Mesothelial cell of epicardium (in vitro differentiated cells): ENCODE results near the gene ZNF548. TPM values are rescaled to one million over a fixed set of nuclear protein-coding genes. Genes with fewer than 3 reads are reported as not detected.

Experiments
- DNase-seq, 2 experiments: peaks; one replicate each; pipeline ENCODE4 v3.0.0; 2021; ENCODE audit warnings: low spot score in 2 of 2; ENCODE audit not compliant: unreplicated experiment in 2 of 2
- H3K27ac Mint-ChIP-seq: 2 replicates; pipeline ENCODE4 v1.8.0; 2021; ENCODE audit warnings: mixed read lengths
- H3K27me3 Mint-ChIP-seq: 2 replicates; pipeline ENCODE4 v1.8.0; 2021; ENCODE audit warnings: low read depth, mixed read lengths
- H3K36me3 Mint-ChIP-seq: 2 replicates; pipeline ENCODE4 v1.8.0; 2021; ENCODE audit warnings: mixed read lengths
- H3K4me1 Mint-ChIP-seq: 2 replicates; pipeline ENCODE4 v1.8.0; 2021; ENCODE audit warnings: mixed read lengths
- H3K4me3 Mint-ChIP-seq: 2 replicates; pipeline ENCODE4 v1.8.0; 2021; ENCODE audit warnings: mild to moderate bottlenecking, moderate library complexity, mixed read lengths
- H3K9me3 Mint-ChIP-seq: 2 replicates; pipeline ENCODE4 v1.8.0; 2021; ENCODE audit warnings: mixed read lengths
- CTCF ChIP-seq: fragments of 200-600 bp; sonication (generic); IDR thresholded peaks from one replicate; pipeline ENCODE4 v1.5.0; 2021; ENCODE audit warnings: antibody characterized with exemption; ENCODE audit not compliant: unreplicated experiment
- total RNA-seq: library from RNA; stranded (reverse); gene quantifications from 3 replicates; pipeline ENCODE4 v1.2.1, GENCODE V29; 2021

Gene ZNF548
- total RNA-seq, 1 donor from 2014 or later, result 39.1 TPM

GRCh38 chr19:57403737-57404563 is 14.3 kb downstream of the ZNF548 start:
- H3K4me3 Mint-ChIP-seq, result no peak overlapping the region
- no peaks in the 10 kb centered on the region for H3K4me1 Mint-ChIP-seq
- no peak overlapping the region for H3K27ac Mint-ChIP-seq
- no peak for TF ChIP-seq CTCF
- no peaks in the 10 kb centered on the region for H3K27me3 Mint-ChIP-seq
- H3K36me3 Mint-ChIP-seq, result peaks cover 34% of the 10 kb centered on the region
- DNase-seq, result no peak
- H3K9me3 Mint-ChIP-seq, result peaks cover 29% of the 10 kb centered on the region

- DNase-seq, result peak; percentile 41 to 70
- peak overlapping the region; percentile 67 for H3K27ac Mint-ChIP-seq
- peak; percentile 32 for TF ChIP-seq CTCF
Measured at GRCh38 chr19:57406516-57407123, 17.0 kb downstream of the ZNF548 start.

GRCh38 chr19:57410877-57411671 is 21.4 kb downstream of the ZNF548 start, which contains the start of gene ZNF17:
ZNF17 (plus strand) TSS chr19:57411161; CDS start chr19:57413616, 2,455 bp downstream.
- peak within 1 kb of the TSS; percentile 89 for H3K27ac Mint-ChIP-seq
- DNase-seq, result peak; percentile 84 to 86
- H3K4me3 Mint-ChIP-seq, result peak within 1 kb of the TSS; percentile 94
- H3K9me3 Mint-ChIP-seq, result no peaks in the 10 kb centered on the region
- peaks cover 19% of the 10 kb centered on the region for H3K4me1 Mint-ChIP-seq
- TF ChIP-seq CTCF, result no peak
- H3K27me3 Mint-ChIP-seq, result no peaks in the 10 kb centered on the region
- peaks cover 15% of the 10 kb centered on the region for H3K36me3 Mint-ChIP-seq

More at GRCh38 chr19:57406516-57407123, 17.0 kb downstream of the ZNF548 start:
- Mint-ChIP-seq H3K27me3 (no peaks in the 10 kb centered on the region), H3K4me3 (no peak overlapping the region), H3K4me1 (peaks cover 12% of the 10 kb centered on the region), H3K36me3 (peaks cover 13% of the 10 kb centered on the region), H3K9me3 (peaks cover 12% of the 10 kb centered on the region)

GRCh38 chr19:57419439-57419838 is 29.8 kb downstream of the ZNF548 start:
- Mint-ChIP-seq H3K27me3 (no peaks in the 10 kb centered on the region), H3K4me3 (no peak overlapping the region), H3K9me3 (peaks cover 15% of the 10 kb centered on the region), H3K4me1 (no peaks in the 10 kb centered on the region), H3K27ac (no peak overlapping the region), H3K36me3 (peaks cover 60% of the 10 kb centered on the region)
- no peak for TF ChIP-seq CTCF
- no peak for DNase-seq

GRCh38 chr19:57421037-57421436 is 31.4 kb downstream of the ZNF548 start:
- H3K36me3 Mint-ChIP-seq, result peaks cover 50% of the 10 kb centered on the region
- no peak for TF ChIP-seq CTCF
- no peaks in the 10 kb centered on the region for H3K4me1 Mint-ChIP-seq
- no peaks in the 10 kb centered on the region for H3K27me3 Mint-ChIP-seq
- H3K27ac Mint-ChIP-seq, result no peak overlapping the region
- H3K9me3 Mint-ChIP-seq, result peaks cover 15% of the 10 kb centered on the region
- no peak for DNase-seq
- no peak overlapping the region for H3K4me3 Mint-ChIP-seq
